ENCODE data around the gene FBXL14.
A peak's percentile ranks its signal among the peaks of the same experiment; 100 is the strongest.

FBXL14 gene, protein sequence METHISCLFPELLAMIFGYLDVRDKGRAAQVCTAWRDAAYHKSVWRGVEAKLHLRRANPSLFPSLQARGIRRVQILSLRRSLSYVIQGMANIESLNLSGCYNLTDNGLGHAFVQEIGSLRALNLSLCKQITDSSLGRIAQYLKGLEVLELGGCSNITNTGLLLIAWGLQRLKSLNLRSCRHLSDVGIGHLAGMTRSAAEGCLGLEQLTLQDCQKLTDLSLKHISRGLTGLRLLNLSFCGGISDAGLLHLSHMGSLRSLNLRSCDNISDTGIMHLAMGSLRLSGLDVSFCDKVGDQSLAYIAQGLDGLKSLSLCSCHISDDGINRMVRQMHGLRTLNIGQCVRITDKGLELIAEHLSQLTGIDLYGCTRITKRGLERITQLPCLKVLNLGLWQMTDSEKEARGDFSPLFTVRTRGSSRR

DNA sequence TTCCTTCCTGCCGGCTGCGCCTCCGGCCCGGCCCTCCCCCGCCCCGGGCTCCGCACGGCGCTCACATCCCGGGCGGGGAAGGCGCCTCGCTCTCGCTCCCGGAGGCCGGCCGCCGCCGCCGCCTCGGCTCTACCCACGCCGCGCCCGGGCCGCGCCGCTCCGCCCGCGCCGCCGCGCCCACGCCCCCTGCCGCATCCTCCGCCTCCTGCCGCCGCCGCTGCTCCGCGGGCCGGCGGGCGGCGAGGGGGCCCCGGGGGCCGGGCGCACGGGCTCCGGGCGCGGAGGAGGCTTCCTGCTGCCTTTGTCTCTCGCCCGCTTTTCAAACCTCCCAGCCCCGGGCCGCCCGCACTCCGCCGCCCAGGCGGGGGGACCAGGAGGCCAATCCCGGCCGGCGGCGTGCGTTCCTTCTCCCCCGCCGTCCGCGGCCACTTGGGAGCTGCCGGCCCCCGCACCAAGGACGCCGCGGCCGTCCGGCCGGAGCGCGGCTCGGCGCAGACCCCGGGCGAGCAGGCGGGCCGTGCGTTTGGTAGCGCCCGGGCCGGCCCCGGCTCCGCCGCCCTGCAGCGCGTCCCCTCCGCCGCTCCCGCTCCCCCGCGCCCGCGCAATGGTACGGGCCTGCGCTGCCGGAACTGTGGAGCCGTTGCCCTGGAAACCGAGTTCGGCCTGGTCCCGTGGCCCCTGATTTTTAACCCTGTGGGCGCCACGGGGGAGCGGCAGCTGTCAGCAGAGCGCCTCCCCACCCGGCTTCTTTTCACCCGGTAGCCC, at the start of gene FBXL14:
TSS of gene FBXL14 (minus strand) at position 321 of the 765 bp plus-strand sequence. CDS start 515 bp downstream, outside the sequence.
- DNase-seq (ENCODE audit: low read depth, low spot score): peak; percentile 76

DNA sequence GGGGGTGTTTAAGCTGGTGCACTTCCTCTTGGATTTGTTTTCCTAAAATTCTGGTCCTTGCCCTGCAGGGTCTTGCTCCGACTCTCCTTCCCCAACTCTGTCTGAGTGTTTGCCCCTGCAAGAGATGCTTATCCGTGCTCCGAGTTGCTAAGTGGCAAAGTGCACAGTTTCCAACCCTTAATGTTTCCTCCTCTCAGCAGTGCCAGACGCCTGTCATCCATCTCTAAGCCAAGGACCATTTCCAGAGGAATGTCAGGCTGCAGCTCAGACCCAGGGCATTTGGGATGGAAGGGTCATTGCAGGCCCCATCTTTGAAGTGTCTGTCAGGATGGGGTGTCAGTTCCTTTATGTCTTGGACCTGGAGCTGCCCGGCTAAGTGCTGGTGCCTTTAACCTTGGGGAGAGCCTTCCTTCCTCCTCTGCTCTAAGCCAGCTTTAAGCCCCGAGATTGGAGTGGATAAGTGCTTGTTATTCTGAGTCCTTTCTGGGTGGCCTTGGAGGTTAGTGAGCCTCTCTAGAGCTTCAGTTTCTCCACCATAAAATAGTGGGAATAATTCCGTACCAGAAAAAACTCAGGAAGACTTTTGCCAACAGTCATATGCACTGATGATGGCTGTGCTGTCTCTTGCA, 49.6 kb upstream of the FBXL14 start:
- no peak for DNase-seq (ENCODE audit: low read depth, low spot score)

DNA sequence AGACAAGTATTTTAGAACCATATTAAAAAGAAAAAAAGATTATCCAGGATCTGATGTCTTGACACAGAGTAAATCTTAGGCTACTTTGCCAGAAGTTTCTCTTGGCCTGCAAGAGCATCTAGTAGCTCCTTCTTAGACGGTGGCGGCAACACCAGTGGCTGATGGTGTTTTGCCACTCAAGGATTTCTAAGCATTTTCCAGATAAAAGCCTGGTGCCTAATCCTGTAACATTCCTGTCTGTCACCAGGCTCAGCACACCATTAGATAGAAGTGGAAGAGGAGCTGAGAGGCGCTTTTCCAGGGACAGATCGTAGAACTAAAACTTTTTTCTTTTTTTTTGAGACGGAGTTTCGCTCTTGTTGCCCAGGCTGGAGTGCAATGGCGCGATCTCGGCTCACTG, 48.7 kb upstream of the FBXL14 start:
- DNase-seq (ENCODE audit: low read depth, low spot score): no peak

DNA sequence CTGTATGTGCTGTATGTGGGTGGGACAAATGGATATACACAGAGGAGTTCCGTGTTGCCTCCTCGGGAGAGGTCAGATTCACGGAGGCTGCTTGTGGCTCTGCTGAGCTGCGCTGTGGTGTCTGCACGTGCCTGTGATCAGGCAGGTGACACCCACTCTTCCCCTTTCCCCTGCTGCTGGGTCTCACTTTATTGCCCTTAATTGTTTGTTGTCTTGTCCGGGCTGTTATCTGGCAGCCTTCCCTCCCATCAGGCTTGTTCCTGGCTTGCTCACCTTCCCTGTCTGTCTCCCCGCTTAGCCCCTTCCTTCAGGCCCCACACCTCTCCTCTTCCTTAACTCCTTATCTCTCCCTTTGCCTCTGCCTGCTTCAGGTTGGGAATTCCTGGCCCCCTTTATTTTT, 48.1 kb upstream of the FBXL14 start:
- no peak for DNase-seq (ENCODE audit: low read depth, low spot score)

DNA sequence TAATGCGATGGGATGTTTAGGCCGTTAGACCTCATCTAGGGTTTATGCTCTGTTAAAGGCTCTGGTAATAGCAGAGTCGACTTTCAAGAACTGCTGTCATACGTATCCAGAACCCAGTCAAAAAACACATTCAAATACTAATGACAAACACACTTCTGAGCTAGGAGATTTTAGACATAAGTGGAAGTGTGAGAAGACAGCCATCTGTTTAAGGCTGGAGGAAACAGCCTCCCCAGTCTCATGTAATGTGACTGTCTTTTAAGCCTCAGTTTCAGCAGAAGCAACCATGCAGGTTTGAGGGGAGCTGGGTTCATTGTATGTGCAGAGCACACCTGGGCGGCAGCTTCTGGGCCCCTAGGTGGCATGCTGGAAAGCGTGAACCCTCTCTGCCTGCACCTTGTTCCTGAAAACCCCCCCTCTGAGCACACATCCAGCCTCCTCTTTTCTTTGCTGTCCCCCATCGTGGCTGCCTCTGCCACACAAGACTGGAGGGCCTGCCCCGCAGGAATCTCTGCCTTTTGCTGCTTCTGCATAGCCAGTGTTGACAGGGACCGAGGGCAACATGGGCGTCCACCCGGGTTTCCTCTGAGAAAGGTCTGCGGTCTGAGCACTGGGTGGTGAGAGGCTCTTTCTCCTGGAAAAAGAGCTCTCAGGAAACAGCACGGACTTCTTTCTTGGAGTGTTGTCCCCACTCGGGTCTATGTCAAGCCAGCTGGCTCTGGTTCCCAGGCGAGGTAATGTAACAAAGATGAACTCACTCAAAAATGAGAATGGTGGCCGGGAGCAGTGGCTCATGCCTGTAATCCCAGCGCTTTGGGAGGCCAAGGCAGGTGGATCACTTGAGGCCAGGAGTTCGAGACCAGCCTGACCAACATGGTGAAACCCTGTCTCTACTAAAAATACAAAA, 46.2 kb upstream of the FBXL14 start:
- DNase-seq (ENCODE audit: low read depth, low spot score): no peak

DNA sequence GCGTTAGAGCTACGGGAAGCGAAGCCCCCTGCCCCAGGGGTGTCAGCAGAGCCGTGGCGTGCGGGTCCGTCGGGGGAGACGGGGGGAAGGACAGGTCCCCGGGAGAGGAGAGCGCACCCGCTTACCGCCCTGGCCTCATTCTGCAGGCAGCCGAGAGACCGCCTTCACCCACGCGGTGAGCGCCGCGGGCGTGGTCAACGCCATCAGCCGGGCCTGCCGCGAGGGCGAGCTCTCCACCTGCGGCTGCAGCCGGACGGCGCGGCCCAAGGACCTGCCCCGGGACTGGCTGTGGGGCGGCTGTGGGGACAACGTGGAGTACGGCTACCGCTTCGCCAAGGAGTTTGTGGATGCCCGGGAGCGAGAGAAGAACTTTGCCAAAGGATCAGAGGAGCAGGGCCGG, 45.2 kb upstream of the FBXL14 start:
- DNase-seq (ENCODE audit: low read depth, low spot score): no peak

DNA sequence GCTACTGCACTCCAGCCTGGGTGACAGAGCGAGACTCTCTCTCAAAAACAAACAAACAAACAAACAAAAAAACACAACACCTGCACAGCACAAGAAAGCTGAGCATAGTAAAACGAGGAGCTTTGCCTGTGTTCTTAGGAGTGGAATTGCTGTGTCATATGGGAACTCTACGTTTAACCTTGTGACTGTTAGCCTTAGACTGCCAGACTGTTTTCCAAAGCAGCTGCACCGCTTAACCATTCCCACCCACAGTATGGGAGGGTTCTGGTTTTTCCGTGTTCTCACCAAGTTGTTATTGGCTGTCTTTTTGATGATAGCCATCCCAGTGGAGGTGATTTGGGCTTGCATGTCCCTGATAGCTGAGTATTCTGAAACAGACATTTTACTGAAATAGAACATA, 43.8 kb upstream of the FBXL14 start:
- DNase-seq (ENCODE audit: low read depth, low spot score): no peak

DNA sequence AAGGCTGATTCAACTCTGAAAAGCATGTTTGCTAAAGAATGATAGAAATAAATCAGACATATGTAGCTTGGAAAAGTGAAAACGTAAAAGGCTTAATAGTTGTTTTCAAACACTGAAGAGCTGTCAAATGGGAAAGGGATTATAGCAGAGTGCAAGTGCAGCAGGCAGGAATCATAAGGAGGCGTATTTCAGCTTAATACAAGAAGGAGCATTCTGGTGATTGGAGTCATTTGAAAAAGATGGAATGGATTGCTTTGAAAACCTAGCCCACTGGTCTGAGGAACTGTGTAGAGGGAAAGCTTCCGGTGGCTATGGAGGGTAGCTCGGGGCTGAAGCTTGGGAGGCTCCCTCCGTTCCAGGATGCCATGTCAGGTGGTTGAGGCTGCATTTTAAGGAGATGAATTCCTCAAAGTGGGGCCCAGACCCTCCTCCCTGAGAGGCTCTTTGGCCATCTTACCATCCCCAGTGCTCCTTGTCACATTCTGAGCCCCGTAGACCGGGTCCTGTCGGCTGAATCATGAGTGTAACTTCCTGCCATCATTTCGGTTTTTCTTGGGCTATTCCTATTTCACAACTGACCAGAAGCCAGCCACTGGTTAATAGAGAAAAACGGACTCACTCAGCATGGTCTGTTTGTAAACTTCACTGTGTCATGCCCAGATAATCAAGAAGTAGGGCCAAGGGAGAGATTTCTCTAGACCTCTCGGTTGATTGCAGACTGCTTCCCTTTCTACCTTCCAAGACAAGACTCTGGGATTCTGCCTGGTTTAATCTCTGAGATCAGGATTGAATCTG, 41.1 kb upstream of the FBXL14 start:
- DNase-seq (ENCODE audit: low read depth, low spot score): no peak

DNA sequence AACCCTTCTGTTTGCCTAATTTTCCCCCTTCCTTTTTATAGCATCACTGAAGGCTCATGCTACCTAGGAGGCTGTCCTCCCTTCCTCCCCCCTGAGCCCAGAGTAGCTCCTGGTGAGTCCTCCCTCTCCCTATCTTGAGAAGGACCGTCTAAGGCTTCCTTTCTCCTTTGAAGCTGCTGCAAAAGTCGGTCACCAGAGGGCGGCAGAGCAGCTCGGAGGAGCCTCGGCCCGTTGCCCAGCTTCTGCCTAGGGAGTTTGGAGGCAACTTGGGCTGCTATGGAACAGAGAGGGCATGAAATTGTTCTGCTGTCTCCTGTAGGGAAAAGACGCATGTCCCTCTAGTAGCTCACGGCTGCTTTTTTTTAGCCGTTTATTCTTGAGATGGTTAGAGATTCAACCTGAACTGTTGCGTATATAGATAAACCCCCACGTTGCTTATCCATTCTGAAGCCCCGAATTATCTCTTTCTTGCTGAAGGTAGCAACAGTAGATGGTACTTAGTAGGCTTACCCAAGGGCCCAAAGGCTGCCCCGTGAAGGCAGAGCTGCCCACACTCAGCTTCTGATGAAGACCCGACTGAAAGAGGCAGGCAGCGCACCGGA, 40.3 kb upstream of the FBXL14 start:
- DNase-seq (ENCODE audit: low read depth, low spot score): peak; percentile 15

DNA sequence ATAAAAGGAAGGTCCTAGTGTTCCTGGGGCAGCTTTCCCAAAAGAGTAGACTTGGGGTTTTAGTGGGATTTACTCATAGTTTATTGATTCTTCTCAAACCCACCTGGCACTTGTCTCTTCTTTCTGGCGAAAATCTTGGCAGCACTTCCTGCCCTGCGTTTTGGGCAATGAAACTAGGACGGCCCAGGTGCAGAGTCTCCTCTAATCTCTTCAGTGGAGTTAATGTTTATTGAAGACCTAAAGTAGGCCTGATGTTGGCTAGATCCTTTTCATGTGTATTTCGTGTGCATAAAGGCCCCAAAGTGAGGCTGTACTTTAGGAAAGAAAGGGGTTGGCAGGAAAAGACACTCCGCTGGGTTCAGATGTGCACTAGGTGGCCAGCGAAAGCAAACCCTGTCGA, 39.8 kb upstream of the FBXL14 start:
- no peak for DNase-seq (ENCODE audit: low read depth, low spot score)

DNA sequence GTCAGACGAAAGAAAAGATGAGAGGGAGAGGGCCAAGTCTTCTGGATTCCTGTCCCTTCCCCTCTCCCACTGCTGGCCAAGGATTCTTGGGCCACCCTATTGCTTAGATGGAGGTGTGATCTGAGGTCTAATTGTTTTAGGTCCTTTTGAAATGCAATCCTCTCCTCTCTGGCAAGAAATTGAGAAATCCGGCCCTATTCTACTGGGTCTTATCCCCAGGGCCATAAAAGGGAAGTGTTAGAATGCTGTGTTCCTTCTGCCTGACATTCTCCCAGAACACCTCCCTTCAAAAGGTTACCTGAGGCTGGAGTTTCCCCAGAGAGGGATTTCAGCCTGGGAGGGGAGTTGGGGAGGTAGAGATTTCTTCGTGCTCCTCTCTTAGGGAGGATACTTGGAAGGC, 39.1 kb upstream of the FBXL14 start:
- no peak for DNase-seq (ENCODE audit: low read depth, low spot score)

DNA sequence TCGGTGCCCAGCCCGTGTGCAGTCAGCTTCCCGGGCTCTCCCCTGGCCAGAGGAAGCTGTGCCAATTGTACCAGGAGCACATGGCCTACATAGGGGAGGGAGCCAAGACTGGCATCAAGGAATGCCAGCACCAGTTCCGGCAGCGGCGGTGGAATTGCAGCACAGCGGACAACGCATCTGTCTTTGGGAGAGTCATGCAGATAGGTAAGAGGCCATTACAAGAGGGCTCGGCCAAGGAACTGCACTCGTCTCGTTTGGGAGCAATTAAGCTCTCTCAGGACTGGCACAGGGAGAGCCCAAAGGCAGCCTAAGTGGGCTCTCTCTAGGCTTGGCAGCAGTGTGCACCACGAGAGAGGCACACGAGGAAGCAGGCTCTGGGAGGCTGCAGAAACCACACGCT, 38.3 kb upstream of the FBXL14 start:
- DNase-seq (ENCODE audit: low read depth, low spot score): no peak

DNA sequence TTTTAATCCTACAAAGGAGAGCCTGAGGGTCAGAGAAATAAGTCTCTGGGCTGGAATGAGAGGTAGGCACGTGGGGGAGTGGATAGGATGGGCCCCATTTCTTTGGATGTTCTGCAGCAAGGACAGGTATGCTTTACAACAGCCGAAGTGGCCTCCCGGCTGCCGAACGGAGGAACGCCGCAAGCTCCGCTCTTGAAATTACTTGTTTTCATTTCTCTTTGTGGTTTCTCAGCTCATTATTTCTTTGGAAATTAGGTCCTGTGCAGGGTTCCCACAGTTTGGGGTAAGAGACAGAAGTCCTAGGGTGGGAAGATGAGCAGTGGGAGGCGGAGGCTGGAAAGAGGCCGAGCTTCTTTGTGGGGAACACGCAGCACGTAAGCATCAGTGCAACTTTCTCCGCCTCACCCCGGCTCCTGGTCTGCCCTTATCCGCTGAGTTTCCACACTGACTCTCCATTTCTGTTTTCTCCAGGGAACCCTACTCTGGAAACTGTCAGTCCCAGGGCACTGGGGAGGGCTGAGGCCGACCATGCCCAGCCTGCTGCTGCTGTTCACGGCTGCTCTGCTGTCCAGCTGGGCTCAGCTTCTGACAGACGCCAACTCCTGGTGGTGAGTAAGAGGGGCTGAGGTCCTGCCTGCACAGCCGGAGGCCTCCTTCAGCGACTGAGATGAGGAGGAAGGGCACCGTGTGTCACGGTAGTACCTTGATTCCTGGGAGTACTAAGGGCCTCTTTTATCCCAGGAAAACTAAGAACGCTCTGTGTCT, 36.6 kb upstream of the FBXL14 start:
- DNase-seq (ENCODE audit: low read depth, low spot score): no peak

DNA sequence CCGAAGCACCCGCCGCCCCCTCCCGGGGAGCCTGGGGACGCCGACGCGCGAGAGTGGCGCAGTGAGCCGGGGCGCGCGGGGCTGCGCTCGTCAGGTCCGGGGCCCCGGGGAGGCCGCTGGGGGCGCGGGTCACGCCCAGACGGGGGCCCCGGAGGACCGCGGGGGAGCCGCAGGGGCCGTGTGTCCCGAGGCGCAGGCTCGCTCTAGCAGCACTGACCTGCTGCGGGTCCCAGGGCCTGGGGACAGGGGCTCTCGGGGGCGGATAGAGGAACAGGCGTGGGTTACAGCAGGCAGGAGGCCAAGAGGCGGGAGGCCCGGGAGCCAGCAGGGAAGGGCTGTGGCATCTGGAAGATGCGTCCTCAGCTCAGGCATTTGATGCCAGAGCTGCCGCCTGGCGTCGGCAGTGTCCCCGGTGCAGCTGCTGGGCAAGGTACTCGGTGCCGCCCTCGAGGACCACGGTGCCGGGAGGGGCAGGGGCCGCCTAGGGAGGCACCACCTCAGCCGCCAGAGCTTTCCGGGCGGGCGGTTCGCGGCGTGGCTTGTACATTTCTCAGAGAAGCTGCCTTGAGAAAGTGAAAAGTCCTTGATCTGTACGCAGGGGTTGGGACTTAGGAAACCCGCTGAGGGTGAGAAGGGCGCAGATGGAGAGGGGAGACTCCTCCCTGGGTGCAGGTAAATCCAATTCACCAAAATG, 35.9 kb upstream of the FBXL14 start:
- no peak for DNase-seq (ENCODE audit: low read depth, low spot score)

DNA sequence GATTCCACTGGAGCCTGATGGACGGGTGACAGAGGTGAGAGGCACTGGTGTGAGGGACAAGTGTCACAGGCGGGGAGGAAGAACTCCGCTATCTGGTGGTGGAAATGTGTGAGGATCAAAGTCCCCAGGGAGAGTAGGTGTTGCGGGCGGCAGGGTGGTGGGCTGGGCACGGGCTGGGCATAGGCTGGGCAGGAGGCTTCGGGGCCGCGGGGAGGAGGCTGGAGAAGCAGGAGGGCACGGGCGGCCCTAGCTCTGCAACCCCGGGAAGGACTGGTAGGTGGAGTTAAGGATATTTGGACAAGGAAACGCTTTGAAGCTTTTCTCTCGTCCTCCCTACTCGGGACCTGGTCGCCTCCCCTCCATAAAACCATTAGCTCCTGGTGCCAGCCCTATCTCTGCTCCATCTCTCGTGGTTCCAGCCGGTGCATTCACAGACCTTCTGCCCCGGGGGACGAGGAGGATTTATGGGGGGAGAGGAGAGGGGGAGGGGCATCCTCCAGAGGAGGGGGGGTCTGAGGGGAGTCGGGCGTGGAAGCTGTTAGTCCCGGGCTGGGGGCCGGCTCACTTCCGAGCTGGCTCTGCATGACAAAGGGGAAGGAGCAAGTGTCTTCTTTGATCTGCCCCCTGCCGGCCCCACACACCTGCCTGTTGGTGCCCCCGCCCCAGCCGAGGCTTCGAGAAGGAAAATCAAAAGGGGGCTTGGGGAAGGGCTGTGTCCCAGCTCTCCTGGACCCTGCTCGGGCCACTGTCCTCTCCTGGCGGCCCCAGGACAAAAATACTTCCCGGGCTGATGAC, 35.2 kb upstream of the FBXL14 start:
- no peak for DNase-seq (ENCODE audit: low read depth, low spot score)

DNA sequence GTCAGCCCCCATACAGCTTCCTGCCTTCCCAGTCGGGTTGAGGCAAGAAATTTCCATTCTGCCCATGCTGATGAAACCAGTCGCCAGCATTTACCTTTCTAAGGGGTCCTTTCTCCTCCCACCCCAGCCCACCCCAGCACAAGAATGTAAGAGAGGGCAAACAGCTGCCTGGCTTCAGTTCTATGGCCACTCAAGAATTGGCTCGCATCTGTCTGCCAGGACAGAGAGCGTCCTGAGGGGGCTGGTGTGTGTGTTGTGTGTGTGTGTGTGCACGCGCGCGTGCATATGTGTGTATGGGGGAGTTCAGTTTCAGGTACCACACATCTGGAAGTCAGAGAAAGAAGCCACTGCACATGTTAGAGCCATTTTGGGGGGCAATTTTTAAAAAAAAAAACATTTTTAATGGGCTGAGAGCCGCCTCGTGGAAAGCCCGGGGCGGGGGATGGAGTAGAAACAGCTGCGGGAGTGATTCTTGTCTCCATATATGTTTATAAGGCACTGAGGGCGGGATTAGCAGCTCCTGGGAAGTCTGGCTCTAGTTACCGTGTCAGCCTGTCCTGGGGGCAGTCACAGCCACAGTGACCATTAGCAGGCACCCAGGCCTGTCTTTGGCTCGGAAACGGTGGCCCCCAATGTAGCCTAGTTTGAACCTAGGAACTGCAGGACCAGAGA, 34.4 kb upstream of the FBXL14 start, which contains the start of gene WNT5B:
TSS of gene WNT5B (plus strand) at position 566 of the 672 bp plus-strand sequence. CDS start 2,124 bp downstream, outside the sequence.
- DNase-seq (ENCODE audit: low read depth, low spot score): no peak

DNA sequence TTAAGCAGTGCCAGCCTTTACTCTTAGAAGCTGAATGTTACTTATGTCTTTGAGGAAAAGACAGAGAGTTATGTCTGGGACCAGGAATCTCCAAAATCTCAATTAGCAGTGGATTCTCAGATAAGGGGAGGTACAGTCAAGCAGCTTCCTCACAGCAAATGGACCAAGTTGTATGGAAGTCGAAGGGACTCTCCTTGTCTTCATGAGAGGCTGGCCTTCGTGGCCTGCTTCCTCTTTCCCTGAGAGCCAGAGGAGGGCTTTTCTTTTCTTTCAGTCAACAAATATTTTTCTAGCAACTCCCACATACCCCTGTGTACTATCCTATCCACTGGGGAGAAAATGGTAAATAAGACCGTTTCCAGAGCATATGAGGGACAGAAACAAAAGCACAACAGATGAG, 28.0 kb upstream of the FBXL14 start:
- DNase-seq (ENCODE audit: low read depth, low spot score): no peak
